Measurements from ENCODE around the gene C13orf42. TPM values are rescaled to one million over a fixed set of nuclear protein-coding genes. Genes with fewer than 3 reads are reported as not detected.

C13orf42 gene
- total and polyA plus RNA-seq, 10 of the 15 experiments (the other 5 are each of a cell fraction or from before 2014, with no cell fraction given) = not detected

- no peak overlapping the region for H3K9ac ChIP-seq (ENCODE audit: control insufficient read depth, insufficient read depth, low read length)
- intact Hi-C loops (cut with micrococcal nuclease; ENCODE audit: unreplicated experiment) = no loop called here
- H4K20me1 ChIP-seq (ENCODE audit: control insufficient read depth, insufficient read depth) = no peaks in the 10 kb centered on the region
- no peak for ATAC-seq
- peaks cover 0 to 2% of the 10 kb centered on the region in 2 experiments; a peak in 2 of 4 replicates for H3K27me3 ChIP-seq (replicated peaks in 1 of 2; ENCODE audit: control insufficient read depth in 2 of 2, insufficient read depth in 2 of 2, low read length in 1 of 2)
- H3K9me3 ChIP-seq (replicated peaks; ENCODE audit: control insufficient read depth, insufficient read depth, low read length) = no peaks in the 10 kb centered on the region
- ChIA-PET CTCF (interaction anchor here (0.6 to 8.5 kb wide), 4 partner anchors 18 to 668 kb away, joined by 3 to 242 read pairs (median 12); no protein-coding TSS in a partner anchor), POLR2A (no interaction called here), RAD21 (ENCODE audit: unreplicated experiment) (no interaction called here), SMC1A (ENCODE audit: uncharacterized antibody, unreplicated experiment) (interaction anchor here (1.4 kb wide), 1 partner anchor 8 kb away, joined by 3 read pairs; no protein-coding TSS in a partner anchor)
- H3K27ac ChIP-seq (ENCODE audit: control insufficient read depth, insufficient read depth) = no peak overlapping the region
- H3K4me2 ChIP-seq (ENCODE audit: control insufficient read depth, insufficient read depth) = no peak overlapping the region
- no peak overlapping the region for H3K4me3 ChIP-seq
- no peak for DNase-seq (ENCODE audit: low read depth, low spot score)
- no peaks in the 10 kb centered on the region for H3K36me3 ChIP-seq (ENCODE audit: control insufficient read depth in 2 of 2, insufficient read depth in 2 of 2, low read length in 1 of 2)
- no peaks in the 10 kb centered on the region for H3K4me1 ChIP-seq (ENCODE audit: control insufficient read depth, insufficient read depth, low read length)
- no peak for TF ChIP-seq NRF1 (conservative IDR thresholded peaks at IDR 0.05; ENCODE audit: low read depth, low read length)
- TF ChIP-seq ETV6 (conservative IDR thresholded peaks at IDR 0.05 in 1 of 2, IDR thresholded peaks at IDR 0.05 in 1 of 2; ENCODE audit: borderline replicate concordance in 1 of 2, low read depth in 1 of 2) = no peak
- TF ChIP-seq RAD21 (IDR thresholded peaks at IDR 0.05; ENCODE audit: insufficient read depth, low read depth, low read length) = no peak
- no peak for TF ChIP-seq CTCF (IDR thresholded peaks at IDR 0.05 in 2 of 3, conservative IDR thresholded peaks at IDR 0.05 in 1 of 3; ENCODE audit: control insufficient read depth in 2 of 3, extremely low read depth in 1 of 3, insufficient read depth in 1 of 3, low read depth in 3 of 3, low read length in 3 of 3)
- no peak for TF ChIP-seq HDAC6 (IDR thresholded peaks at IDR 0.05; ENCODE audit: unreplicated experiment)
- TF ChIP-seq PAX8 (IDR thresholded peaks at IDR 0.05) = no peak
- TF ChIP-seq TARDBP (IDR thresholded peaks at IDR 0.05; ENCODE audit: borderline replicate concordance) = no peak
- no peak for TF ChIP-seq TBL1XR1 (IDR thresholded peaks at IDR 0.05; ENCODE audit: low read depth, low read length)
- no peak for TF ChIP-seq ZNF24 (IDR thresholded peaks at IDR 0.05)
- TF ChIP-seq ZNF217 (IDR thresholded peaks at IDR 0.05) = no peak
- TF ChIP-seq GATAD2B (conservative IDR thresholded peaks at IDR 0.05; ENCODE audit: low read depth) = no peak
- no peak for TF ChIP-seq POLR2AphosphoS2 (IDR thresholded peaks at IDR 0.05; ENCODE audit: low read depth, low read length)
- no peak for TF ChIP-seq MLLT1 (IDR thresholded peaks at IDR 0.05)
- TF ChIP-seq NKRF (conservative IDR thresholded peaks at IDR 0.05) = no peak
- TF ChIP-seq TAF1 (IDR thresholded peaks at IDR 0.05; ENCODE audit: borderline replicate concordance, low read depth, low read length) = no peak
- FAIRE-seq = no peak
- WGBS (ENCODE audit: insufficient coverage, insufficient replicate concordance, low lambda C conversion rate, missing lambda C conversion rate) = 33% methylated on average over 1 of the region's 1 CpG
- no peak overlapping the region for H2AFZ ChIP-seq (ENCODE audit: control insufficient read depth, low read depth, low read length)
- no peaks in the 10 kb centered on the region for H3K79me2 ChIP-seq (ENCODE audit: control insufficient read depth, insufficient read depth, low read length)
- in situ Hi-C loops (cut with MboI) = no loop called here
- BruUV-seq (replicated peaks) = no TSS peak
Measured at GRCh38 chr13:51130348-51130747, 19.3 kb upstream of the C13orf42 start.

Data from GM12878 (cell line).